HEK293 (cell line): ENCODE results near the gene FIGNL1.

Source experiments
- CTCF ChIA-PET: fragments of 350-600 bp; formaldehyde crosslinking; extraction: SDS; loops from one replicate; lab custom pipeline; 2021; ENCODE audit warnings: antibody characterized with exemption; lab: Yijun Ruan, JAX
- POLR2A ChIA-PET: fragments of 300-600 bp; formaldehyde crosslinking; extraction: SDS; loops from one replicate; lab custom pipeline; 2020; ENCODE audit warnings: antibody characterized with exemption, inconsistent platforms; lab: Yijun Ruan, JAX
- H3K27ac ChIP-seq: fragments of 200-500 bp; sonication (Bioruptor generic); 2 replicates; pipeline ENCODE4 v1.5.1; 2014; ENCODE audit warnings: low read depth, low read length, control low read depth, inconsistent platforms; ENCODE audit errors: extremely low read depth
- H3K36me3 ChIP-seq, 2 experiments: fragments of 200-500 bp in 1 of 2; sonication (Bioruptor generic) in 1 of 2; 1 replicate in 1 of 2; 2 replicates in 1 of 2; pipeline ENCODE4 v1.5.1; 2014 to 2017; ENCODE audit warnings: inconsistent platforms in 2 of 2, low read length in 2 of 2; ENCODE audit not compliant: control insufficient read depth in 2 of 2, insufficient read depth in 1 of 2
- H3K4me1 ChIP-seq: fragments of 200-500 bp; sonication (Bioruptor generic); 2 replicates; pipeline ENCODE4 v1.5.1; 2014; ENCODE audit warnings: mild to moderate bottlenecking, low read length, inconsistent platforms; ENCODE audit not compliant: control insufficient read depth, insufficient read depth
- H3K4me3 ChIP-seq: 2 replicates; pipeline ENCODE4 v1.5.1; 2011; ENCODE audit warnings: low read depth, mild to moderate bottlenecking, control low read depth, low read length, moderate library complexity
- H3K9me3 ChIP-seq: fragments of 200-500 bp; sonication (Bioruptor generic); 2 replicates; pipeline ENCODE4 v1.5.1; 2014; ENCODE audit warnings: low read depth, low read length, inconsistent platforms; ENCODE audit not compliant: control insufficient read depth, insufficient read depth
- HOXD13 ChIP-seq: sonication (generic); formaldehyde crosslinking; IDR thresholded peaks from 2 replicates; pipeline ENCODE4 v1.8.0; 2022; ENCODE audit warnings: missing genetic modification reagents, borderline replicate concordance
- SETDB1 ChIP-seq: IDR thresholded peaks from one replicate; pipeline ENCODE4 v1.6.1; 2017; ENCODE audit warnings: mild to moderate bottlenecking, low read length, moderate library complexity, mixed read lengths; ENCODE audit not compliant: insufficient read length
- WT1 ChIP-seq: fragments of 450-650 bp; formaldehyde crosslinking; IDR thresholded peaks from 2 replicates; pipeline ENCODE4 v1.5.1; 2016; ENCODE audit warnings: missing biosample characterization, missing genetic modification characterization
- ZBTB1 ChIP-seq: fragments of 450-650 bp; formaldehyde crosslinking; IDR thresholded peaks from 2 replicates; pipeline ENCODE4 v1.5.1; 2016; ENCODE audit warnings: missing biosample characterization, missing genetic modification characterization
- ZBTB48 ChIP-seq: fragments of 450-650 bp; formaldehyde crosslinking; IDR thresholded peaks from 2 replicates; pipeline ENCODE4 v1.5.1; 2016; ENCODE audit warnings: missing biosample characterization, missing genetic modification characterization
- ZBTB8A ChIP-seq: fragments of 450-650 bp; formaldehyde crosslinking; IDR thresholded peaks from 2 replicates; pipeline ENCODE4 v1.5.1; 2016; ENCODE audit warnings: missing biosample characterization, missing genetic modification characterization
- ZNF16 ChIP-seq: fragments of 450-650 bp; formaldehyde crosslinking; IDR thresholded peaks from 2 replicates; pipeline ENCODE4 v1.5.1; 2016; ENCODE audit warnings: low read depth, missing biosample characterization, missing genetic modification characterization
- ZNF175 ChIP-seq: fragments of 450-650 bp; formaldehyde crosslinking; IDR thresholded peaks from 2 replicates; pipeline ENCODE4 v1.5.1; 2016; ENCODE audit warnings: missing biosample characterization, missing genetic modification characterization
- ZNF302 ChIP-seq: fragments of 450-650 bp; formaldehyde crosslinking; IDR thresholded peaks from 2 replicates; pipeline ENCODE4 v1.5.1; 2016; ENCODE audit warnings: missing biosample characterization, missing genetic modification characterization, low read depth
- ZNF391 ChIP-seq: fragments of 450-650 bp; formaldehyde crosslinking; IDR thresholded peaks from 2 replicates; pipeline ENCODE4 v1.5.1; 2016; ENCODE audit warnings: low read depth, missing biosample characterization, missing genetic modification characterization, borderline replicate concordance
- ZNF426 ChIP-seq: fragments of 450-650 bp; formaldehyde crosslinking; IDR thresholded peaks from 2 replicates; pipeline ENCODE4 v1.5.1; 2017; ENCODE audit warnings: missing biosample characterization, missing genetic modification characterization, mild to moderate bottlenecking, inconsistent platforms, moderate library complexity
- ZNF529 ChIP-seq: fragments of 450-650 bp; formaldehyde crosslinking; IDR thresholded peaks from 2 replicates; pipeline ENCODE4 v1.5.1; 2017; ENCODE audit warnings: missing genetic modification characterization, missing biosample characterization; ENCODE audit not compliant: insufficient replicate concordance
- ZNF544 ChIP-seq: fragments of 450-650 bp; formaldehyde crosslinking; IDR thresholded peaks from 2 replicates; pipeline ENCODE4 v1.5.0; 2017; ENCODE audit warnings: missing biosample characterization, missing genetic modification characterization
- ZNF549 ChIP-seq: fragments of 450-650 bp; IDR thresholded peaks from 2 replicates; pipeline ENCODE4 v1.5.1; 2018; ENCODE audit warnings: missing biosample characterization, missing genetic modification characterization, mild to moderate bottlenecking, inconsistent platforms, moderate library complexity
- ZNF558 ChIP-seq: fragments of 450-650 bp; formaldehyde crosslinking; IDR thresholded peaks from 2 replicates; pipeline ENCODE4 v1.5.1; 2016; ENCODE audit warnings: missing biosample characterization, missing genetic modification characterization
- ZNF585B ChIP-seq: fragments of 450-650 bp; formaldehyde crosslinking; IDR thresholded peaks from 2 replicates; pipeline ENCODE4 v1.5.1; 2016; ENCODE audit warnings: missing biosample characterization, missing genetic modification characterization
- ZNF610 ChIP-seq: fragments of 450-650 bp; formaldehyde crosslinking; IDR thresholded peaks from 2 replicates; pipeline ENCODE4 v1.5.1; 2016; ENCODE audit warnings: missing biosample characterization, missing genetic modification characterization, borderline replicate concordance
- ZNF626 ChIP-seq: fragments of 450-650 bp; sonication (Bioruptor Pico); formaldehyde crosslinking; IDR thresholded peaks from 2 replicates; pipeline ENCODE4 v1.5.1; 2018; ENCODE audit warnings: missing biosample characterization, missing genetic modification characterization, inconsistent platforms
- ZNF692 ChIP-seq: fragments of 450-650 bp; formaldehyde crosslinking; IDR thresholded peaks from 2 replicates; pipeline ENCODE4 v1.5.1; 2016; ENCODE audit warnings: missing biosample characterization, missing genetic modification characterization
- ZNF701 ChIP-seq: fragments of 450-650 bp; formaldehyde crosslinking; IDR thresholded peaks from 2 replicates; pipeline ENCODE4 v1.5.1; 2016; ENCODE audit warnings: missing biosample characterization, missing genetic modification characterization
- ZSCAN23 ChIP-seq: fragments of 450-650 bp; formaldehyde crosslinking; IDR thresholded peaks from 2 replicates; pipeline ENCODE4 v1.5.1; 2016; ENCODE audit warnings: missing biosample characterization, missing genetic modification characterization
- TF ChIP-seq, protein P1 (sequence below): fragments of 450-650 bp; formaldehyde crosslinking; IDR thresholded peaks from 2 replicates; pipeline ENCODE4 v1.5.1; 2016; ENCODE audit warnings: missing biosample characterization, missing genetic modification characterization
- TF ChIP-seq, protein P2 (sequence below): fragments of 450-650 bp; formaldehyde crosslinking; IDR thresholded peaks from 2 replicates; pipeline ENCODE4 v1.5.1; 2016; ENCODE audit warnings: missing biosample characterization, missing genetic modification characterization
- TF ChIP-seq, protein P3 (sequence below): fragments of 450-650 bp; formaldehyde crosslinking; optimal IDR thresholded peaks from 2 replicates; pipeline ENCODE3; 2016; ENCODE audit warnings: missing biosample characterization, mild to moderate bottlenecking, missing genetic modification characterization

The FIGNL1 gene

GRCh38 chr7:50491209-50491608 is 41.1 kb upstream of the FIGNL1 start:
- TF ChIP-seq WT1 (tag by site-specific recombination) (no peak), ZNF426 (tag by site-specific recombination) (no peak), ZNF626 (no peak), ZBTB8A (no peak), ZNF549 (tag by site-specific recombination) (no peak), ZNF391 (tag by site-specific recombination) (no peak), ZNF529 (tag by site-specific recombination) (no peak), ZBTB48 (tag by site-specific recombination) (no peak), ZBTB1 (tag by site-specific recombination) (no peak)
- TF ChIP-seq, protein P1, sequence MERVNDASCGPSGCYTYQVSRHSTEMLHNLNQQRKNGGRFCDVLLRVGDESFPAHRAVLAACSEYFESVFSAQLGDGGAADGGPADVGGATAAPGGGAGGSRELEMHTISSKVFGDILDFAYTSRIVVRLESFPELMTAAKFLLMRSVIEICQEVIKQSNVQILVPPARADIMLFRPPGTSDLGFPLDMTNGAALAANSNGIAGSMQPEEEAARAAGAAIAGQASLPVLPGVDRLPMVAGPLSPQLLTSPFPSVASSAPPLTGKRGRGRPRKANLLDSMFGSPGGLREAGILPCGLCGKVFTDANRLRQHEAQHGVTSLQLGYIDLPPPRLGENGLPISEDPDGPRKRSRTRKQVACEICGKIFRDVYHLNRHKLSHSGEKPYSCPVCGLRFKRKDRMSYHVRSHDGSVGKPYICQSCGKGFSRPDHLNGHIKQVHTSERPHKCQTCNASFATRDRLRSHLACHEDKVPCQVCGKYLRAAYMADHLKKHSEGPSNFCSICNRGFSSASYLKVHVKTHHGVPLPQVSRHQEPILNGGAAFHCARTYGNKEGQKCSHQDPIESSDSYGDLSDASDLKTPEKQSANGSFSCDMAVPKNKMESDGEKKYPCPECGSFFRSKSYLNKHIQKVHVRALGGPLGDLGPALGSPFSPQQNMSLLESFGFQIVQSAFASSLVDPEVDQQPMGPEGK = no peak
- TF ChIP-seq, protein P2, sequence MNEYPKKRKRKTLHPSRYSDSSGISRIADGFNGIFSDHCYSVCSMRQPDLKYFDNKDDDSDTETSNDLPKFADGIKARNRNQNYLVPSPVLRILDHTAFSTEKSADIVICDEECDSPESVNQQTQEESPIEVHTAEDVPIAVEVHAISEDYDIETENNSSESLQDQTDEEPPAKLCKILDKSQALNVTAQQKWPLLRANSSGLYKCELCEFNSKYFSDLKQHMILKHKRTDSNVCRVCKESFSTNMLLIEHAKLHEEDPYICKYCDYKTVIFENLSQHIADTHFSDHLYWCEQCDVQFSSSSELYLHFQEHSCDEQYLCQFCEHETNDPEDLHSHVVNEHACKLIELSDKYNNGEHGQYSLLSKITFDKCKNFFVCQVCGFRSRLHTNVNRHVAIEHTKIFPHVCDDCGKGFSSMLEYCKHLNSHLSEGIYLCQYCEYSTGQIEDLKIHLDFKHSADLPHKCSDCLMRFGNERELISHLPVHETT = no peak
- Histone ChIP-seq H3K27ac (no peak overlapping the region), H3K9me3 (no peaks in the 10 kb centered on the region), H3K36me3 (no peaks in the 10 kb centered on the region), H3K4me3 (no peak overlapping the region), H3K4me1 (no peaks in the 10 kb centered on the region)
- ChIA-PET CTCF (interaction anchor here (0.7 to 0.8 kb wide), 2 partner anchors 23 to 75 kb away, joined by 3 to 4 read pairs; no protein-coding TSS in a partner anchor), POLR2A (no interaction called here)

DNA sequence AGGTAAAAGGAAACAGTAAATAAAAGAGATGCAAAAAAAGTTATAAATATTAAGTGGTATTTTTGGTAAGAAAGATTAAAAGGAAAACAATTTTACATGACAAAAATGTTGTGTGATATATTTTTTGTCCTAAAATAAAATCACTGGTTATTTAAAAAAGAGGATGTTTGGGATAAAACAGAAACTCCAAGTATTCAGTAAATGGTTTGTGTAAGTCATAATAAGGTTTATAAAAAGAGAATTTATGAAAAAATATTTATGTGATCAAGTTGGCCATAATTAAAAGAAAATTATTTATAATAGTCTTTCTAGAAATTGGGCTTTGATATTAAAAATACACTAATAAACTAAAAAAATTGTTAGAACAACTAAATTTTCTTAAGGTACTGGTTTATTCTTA is 38.2 kb upstream of the FIGNL1 start:
- Histone ChIP-seq H3K27ac (no peak overlapping the region), H3K36me3 (no peaks in the 10 kb centered on the region), H3K4me3 (no peak overlapping the region)
- CTCF ChIA-PET = no interaction called here
- POLR2A ChIA-PET = no interaction called here
- TF ChIP-seq HOXD13 (CRISPR knock-in tag) (no peak), ZNF16 (tag by site-specific recombination) (no peak), SETDB1 (peak; percentile 97), ZSCAN23 (tag by site-specific recombination) (no peak), ZNF302 (no peak), ZNF175 (tag by site-specific recombination) (no peak), ZNF585B (tag by site-specific recombination) (no peak)
- TF ChIP-seq, all 188 proteins: peak for 1
- Histone ChIP-seq H3K9me3 (no peaks in the 10 kb centered on the region), H3K4me1 (no peaks in the 10 kb centered on the region)

- Histone ChIP-seq H3K9me3 (no peaks in the 10 kb centered on the region), H3K4me1 (no peaks in the 10 kb centered on the region), H3K27ac (no peak overlapping the region), H3K4me3 (no peak overlapping the region), H3K36me3 (no peaks in the 10 kb centered on the region)
- ChIA-PET POLR2A (no interaction called here), CTCF (interaction anchor here (1.1 to 1.2 kb wide), 2 partner anchors 18 to 881 kb away, joined by 3 read pairs; no protein-coding TSS in a partner anchor)
- TF ChIP-seq, protein P3, sequence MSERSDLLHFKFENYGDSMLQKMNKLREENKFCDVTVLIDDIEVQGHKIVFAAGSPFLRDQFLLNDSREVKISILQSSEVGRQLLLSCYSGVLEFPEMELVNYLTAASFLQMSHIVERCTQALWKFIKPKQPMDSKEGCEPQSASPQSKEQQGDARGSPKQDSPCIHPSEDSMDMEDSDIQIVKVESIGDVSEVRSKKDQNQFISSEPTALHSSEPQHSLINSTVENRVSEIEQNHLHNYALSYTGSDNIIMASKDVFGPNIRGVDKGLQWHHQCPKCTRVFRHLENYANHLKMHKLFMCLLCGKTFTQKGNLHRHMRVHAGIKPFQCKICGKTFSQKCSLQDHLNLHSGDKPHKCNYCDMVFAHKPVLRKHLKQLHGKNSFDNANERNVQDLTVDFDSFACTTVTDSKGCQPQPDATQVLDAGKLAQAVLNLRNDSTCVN (tag by site-specific recombination) = no peak
- TF ChIP-seq ZNF558 (tag by site-specific recombination) = no peak
- TF ChIP-seq ZNF544 (tag by site-specific recombination) = no peak
- TF ChIP-seq ZNF692 (tag by site-specific recombination) = no peak
- no peak for TF ChIP-seq ZNF610 (tag by site-specific recombination)
- TF ChIP-seq ZNF701 (tag by site-specific recombination) = no peak
Observed at GRCh38 chr7:50486512-50486911, 36.4 kb upstream of the FIGNL1 start.
